GM21786 (cell line): ENCODE measurements around the gene CRCP.
"Not testable (repeated sequence)": the region's sequence is repeated elsewhere in the genome, so short reads cannot be mapped to it uniquely, and the experiment has no call there.

Source experiments
- ATAC-seq: cut with Tn5 transposase; IDR thresholded peaks from one replicate; pipeline ENCODE4 v1.9.1; 2021; ENCODE audit not compliant: unreplicated experiment

The CRCP gene

DNA sequence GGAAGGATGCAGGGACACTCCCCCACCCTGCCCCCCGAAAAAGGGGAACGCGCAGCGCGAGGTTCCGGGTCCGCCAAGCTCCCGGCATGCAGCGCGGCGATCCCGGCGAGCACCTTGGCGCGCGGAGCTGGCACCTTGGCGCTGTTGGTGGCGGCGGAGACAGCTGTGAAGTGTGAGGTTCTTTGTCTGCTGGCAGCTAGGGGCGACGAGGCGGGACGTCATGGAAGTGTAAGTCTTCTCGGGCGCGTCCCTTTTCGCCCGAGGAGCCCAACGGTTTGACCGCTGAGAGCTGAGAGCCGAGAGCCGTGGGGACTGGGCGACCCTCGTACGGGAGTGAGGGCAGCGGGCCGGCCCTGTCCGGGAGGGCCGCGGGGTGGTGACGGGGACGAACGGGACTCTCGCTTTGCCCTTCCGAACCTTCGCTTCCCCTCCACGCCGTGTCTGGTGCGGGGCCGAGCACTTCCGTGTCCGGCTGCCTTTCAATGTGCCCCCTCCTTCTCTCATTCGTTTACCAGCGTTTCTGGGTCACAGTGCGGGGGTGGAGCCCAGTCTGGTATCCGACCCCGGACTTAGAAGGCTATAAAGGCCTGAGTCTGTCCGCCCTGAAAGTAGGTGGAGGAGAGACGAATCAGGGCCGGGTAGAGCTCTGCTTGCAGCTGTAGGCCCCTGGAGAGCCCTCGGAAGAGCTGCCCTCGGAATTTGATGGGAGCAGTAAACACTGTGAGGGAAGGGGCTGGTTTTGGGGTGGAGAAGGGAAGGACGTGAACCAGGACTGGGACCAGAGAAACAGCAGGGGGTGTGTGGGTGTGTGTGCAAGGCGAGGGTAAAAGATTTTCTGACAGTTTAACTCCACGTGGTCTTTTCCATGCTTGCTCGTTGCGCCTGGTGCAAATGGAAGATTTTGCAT lies at the start of gene CRCP:
TSS of gene CRCP (plus strand) at position 105 of the 907 bp plus-strand sequence. CDS start at position 221, 116 bp downstream.
- peak; percentile 89 for ATAC-seq

DNA sequence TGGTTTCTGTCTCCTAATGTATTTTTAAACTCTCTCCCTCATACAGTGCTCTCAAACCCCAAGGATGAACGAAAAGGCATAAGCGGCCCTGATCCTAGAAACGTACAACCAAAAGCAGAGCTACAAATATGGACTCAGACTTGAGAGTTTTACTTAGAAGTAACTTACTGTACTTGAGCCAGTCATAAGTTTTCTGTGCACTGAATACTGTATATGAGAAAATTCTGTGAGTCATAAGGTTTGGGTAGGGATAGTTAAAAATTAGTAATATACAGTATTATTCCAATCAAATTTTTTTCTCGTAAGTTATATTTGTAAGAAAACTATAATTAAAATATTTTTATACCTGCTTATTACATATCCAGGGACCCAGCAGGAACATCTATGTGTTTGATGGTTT lies 44.9 kb upstream of the CRCP start:
- ATAC-seq: no peak

DNA sequence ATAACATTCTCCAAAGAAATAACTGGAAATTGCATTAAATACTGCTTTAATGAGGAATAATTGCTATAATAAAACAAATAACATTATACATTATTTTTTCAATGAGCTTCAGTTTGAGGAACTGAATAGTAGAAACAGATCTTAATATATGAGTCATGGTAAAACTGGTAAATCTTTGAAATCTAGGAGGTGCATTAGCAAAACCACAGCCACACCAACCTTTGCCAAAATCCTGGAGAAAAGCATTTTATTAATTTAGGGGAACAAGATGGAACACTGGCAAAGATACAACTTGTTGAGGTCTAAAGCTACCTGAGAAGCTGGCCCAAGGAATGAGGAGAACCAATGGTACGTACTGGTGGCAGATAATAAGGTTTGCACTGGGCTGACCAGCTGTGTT lies 44.4 kb upstream of the CRCP start:
- ATAC-seq: no peak

DNA sequence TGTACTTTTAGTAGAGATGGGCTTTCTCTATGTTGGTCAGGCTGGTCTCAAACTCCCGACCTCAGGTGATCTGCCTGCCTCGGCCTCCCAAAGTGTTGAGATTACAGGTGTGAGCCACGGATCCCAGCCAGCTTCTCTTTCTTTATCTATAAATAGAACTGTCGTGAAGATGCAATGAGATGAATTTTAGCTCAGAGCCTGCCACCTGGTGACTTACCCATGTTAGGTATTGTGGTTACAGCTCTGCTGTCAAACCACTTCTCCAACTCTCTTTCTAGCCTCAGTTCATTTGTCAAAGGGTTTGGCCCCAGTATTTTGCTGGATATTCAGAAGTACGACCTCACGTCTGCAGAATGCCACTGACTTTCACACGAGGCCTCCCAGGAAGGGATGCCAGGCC lies 42.4 kb upstream of the CRCP start:
- ATAC-seq: not testable (repeated sequence)

DNA sequence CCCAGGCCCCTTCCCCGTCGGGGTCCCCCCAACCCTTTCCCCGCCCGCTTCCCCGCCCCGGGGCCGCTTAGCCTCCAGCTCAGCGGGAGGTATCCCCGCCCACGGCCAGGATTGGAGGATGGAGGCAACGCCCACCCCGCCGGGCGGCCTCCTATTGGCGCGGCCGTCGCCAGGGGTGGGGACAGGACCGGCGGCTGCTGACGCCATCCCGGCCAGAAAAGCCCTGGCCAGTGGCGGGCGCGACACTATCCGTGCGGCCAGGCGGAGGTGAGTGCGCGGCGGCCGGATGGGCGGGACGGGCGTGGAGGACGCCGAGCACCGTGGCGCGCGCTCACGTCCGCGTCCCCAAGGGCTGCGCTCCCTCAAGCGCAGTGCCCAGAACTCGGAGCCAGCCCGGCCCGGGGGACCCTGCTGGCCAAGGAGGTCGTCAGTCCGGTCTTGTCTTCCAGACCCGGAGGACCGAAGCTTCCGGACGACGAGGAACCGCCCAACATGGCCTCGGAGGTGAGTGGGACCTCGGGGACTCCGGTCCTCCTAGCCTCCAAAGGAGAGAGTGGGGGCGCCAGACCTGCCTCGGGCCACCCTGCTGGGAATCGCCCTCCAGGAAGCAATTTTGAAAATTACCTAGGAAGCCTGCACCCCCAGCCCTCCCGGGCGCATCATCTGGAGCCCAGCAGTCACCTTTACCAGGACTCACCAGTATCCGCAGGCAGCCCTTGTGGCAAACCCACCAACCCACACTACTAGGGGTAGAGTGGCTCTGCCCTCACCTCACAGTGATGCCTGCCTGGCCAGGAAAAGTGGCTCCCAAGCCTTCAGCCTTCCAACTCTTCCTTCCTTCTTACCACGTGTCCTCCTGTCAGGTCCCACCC lies 38.8 kb upstream of the CRCP start, which contains the start of gene ASL:
TSS of gene ASL (plus strand) at position 230 of the 872 bp plus-strand sequence. CDS start at position 493, 263 bp downstream.
- peak; percentile 97 for ATAC-seq

DNA sequence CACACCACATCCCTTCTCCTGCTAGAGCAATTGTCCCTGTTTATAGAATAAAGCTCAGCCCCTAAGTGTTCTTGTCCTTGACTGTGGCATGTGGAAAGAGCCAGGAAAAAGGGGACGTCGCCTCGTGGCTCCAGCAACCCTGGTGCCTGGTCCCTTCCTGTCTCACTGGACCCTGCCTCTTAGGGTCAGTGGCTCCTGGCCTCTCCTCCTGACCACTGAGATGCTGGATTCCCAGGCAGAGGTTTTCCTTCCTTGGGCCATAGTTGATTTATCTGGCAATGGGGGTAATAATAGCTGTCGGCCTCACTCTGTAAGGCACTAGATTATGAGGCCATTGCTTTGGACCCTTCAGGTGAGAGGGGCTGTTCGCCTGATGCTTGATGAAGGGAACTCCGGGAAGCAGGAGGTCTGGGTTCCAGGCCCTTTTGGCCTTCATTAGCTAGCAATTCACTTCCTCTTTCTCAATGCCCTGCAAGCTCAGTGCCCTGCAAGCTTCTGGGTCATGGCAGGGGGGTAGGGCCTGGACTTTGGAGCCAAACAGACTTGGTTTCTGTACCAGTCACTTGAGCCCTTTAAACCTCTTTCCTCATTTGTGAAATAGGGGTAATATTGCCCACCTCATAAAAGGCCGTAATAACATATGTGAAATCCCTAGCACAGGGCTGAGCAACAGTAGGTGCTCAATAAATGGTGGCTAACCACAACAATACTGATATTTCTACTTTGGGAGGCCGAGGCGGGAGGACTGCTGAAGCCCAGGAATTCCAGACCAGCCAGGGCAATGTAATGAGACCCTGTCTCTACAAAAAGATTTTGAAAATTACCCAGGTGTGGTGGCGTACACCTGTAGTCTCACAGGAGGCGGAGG lies 38.0 kb upstream of the CRCP start:
- no peak for ATAC-seq

DNA sequence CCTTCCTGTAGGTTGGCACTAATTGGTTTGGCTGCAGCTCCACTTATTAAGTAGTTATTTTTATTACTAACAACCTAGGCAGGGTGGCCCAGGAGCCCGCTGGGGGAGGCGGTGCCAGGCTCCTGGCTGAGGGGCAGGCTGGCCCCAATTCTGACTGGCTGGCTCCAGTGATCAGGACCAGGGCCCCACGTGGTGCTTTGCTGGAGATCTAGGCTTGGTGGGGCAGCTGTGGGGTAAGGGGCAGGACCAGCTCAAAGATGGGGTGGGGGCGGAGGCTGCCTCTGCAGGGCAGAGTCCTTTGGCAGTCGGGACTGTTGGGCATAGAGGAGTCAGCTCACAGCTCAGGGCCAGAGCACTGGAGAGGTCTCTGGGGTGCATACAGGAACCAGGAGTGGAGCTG lies 36.6 kb upstream of the CRCP start:
- ATAC-seq: no peak

DNA sequence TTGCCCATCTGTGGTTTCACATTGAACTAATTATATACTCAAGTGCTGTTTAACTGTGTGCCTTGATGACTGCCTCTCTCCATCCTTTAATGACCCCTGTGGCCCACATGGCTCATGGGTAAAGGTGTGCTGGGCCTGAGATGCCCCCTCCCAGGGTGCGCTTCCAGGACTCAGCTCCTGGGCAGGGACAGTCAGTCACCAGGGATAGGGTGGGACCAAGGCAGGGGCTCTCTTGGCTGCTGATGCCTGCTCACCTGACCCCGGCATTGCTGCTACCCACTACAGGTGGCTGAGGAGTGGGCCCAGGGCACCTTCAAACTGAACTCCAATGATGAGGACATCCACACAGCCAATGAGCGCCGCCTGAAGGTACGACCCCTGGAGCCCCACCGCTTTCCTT lies 32.6 kb upstream of the CRCP start:
- ATAC-seq: no peak

DNA sequence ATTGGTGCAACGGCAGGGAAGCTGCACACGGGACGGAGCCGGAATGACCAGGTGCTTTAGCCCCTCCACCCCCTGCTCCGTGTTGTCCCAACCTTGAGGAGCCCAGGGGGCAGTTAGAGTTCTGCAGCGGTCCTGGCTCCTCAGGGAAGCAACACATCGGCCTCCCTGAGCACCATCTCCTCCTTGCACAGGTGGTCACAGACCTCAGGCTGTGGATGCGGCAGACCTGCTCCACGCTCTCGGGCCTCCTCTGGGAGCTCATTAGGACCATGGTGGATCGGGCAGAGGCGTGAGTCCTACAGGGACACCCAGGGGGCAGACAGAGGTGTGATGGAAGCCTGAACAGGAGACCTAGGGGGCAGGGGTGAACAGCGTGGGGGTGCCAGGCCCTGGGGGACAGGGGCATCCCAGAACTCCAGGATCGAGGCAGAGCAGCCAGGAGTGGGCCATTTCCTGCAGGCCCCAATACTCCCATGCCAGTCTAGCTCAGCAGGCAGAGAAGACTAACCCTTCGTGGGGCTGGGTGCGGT lies 31.7 kb upstream of the CRCP start:
- ATAC-seq: no peak

DNA sequence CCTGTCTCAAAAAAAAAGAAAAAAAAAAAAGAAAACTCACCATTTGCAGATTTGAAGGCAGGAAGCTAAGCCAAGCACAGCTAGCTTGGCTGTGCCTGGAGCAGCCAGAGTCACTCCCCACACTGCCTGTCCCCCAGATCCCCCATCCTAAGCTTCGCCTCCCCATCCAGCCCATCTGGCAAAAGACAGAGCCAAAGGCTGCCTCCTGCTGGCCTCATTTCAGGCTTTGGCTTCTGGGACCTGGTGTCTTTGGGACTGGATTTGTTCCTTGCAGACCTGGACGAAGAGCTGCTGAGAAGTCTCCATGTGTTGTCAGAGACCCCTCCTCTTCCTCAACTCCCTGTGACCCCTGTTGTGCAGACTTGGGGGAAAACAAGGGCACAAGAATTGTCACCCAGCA lies 31.0 kb upstream of the CRCP start:
- ATAC-seq: no peak

DNA sequence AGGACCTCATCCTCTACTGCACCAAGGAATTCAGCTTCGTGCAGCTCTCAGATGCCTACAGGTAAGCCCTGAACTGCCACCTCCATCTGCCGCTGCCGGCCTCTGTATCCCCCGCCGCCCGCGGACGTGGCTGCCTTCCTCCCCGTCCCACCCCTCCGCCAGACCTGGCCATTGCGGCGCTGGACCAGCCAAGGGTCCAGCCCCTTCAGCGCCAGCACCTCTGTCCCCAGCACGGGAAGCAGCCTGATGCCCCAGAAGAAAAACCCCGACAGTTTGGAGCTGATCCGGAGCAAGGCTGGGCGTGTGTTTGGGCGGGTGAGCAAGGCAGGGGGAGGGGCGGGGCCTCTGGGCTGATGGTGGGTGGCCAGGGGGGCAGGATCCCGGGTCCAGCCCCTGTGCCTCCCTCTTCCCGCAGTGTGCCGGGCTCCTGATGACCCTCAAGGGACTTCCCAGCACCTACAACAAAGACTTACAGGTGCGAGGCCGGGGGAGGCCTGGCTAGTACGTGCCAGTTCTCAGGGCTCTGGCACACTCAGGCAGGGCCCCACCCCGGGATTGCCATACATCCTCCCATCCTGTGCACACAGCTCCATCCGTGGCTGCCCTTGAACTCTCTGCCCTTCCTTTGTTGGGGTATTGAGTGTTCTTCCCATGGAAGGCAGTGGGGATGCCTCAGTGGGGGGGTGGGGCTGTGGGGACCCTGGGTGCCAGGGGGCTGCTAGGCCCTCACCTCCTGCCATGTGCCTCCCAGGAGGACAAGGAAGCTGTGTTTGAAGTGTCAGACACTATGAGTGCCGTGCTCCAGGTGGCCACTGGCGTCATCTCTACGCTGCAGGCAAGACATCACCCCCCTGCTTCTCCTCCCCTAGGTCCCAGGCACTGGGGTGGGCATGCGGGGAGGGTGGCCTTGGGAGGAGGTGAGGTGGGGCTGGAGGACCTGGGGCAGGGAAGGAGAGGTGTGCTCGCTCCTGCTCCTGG lies 25.5 kb upstream of the CRCP start:
- no peak for ATAC-seq

DNA sequence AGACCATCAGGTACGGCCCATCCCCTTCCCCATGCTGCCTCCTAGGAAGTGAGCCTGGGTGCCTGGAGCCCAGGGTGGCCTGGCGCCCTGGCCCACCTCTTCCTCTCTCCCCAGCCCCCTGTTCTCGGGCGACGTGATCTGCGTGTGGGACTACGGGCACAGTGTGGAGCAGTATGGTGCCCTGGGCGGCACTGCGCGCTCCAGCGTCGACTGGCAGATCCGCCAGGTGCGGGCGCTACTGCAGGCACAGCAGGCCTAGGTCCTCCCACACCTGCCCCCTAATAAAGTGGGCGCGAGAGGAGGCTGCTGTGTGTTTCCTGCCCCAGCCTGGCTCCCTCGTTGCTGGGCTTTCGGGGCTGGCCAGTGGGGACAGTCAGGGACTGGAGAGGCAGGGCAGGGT lies 22.0 kb upstream of the CRCP start:
- no peak for ATAC-seq

DNA sequence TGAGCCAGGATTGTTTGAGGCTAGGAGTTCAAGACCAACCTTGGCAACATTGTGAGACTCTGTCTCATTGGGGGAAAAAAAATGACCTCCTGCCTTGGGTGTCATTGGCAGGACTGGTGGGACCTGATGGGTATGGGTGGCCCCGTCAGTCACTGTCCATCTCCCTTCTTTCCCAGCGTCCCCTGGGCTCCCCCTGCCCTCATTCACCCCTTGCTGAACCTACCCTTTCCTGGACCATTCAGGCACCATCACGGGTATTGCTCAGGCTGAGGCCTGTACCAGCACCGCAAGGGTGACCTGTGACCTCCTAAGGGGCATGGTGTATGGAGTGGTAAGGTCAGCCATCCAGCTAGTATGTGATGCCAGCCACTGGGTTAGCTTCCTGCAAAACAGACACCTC lies 19.6 kb upstream of the CRCP start:
- no peak for ATAC-seq

DNA sequence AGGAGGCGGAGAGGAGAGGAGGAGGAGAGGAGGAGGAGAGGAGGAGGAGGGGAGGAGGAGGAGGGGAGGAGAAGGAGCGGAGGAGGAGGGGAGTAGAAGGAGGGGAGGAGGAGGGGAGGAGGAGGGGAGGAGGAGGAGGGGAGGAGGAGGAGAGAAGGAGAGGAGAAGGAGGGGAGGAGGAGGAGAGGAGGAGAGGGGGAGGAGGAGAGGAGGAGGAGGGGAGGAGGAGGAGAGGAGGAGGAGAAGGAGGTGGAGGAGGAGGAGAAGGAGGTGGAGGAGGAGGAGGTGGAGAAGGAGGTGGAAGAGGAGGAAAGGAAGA lies 15.5 kb upstream of the CRCP start:
- ATAC-seq: no peak

DNA sequence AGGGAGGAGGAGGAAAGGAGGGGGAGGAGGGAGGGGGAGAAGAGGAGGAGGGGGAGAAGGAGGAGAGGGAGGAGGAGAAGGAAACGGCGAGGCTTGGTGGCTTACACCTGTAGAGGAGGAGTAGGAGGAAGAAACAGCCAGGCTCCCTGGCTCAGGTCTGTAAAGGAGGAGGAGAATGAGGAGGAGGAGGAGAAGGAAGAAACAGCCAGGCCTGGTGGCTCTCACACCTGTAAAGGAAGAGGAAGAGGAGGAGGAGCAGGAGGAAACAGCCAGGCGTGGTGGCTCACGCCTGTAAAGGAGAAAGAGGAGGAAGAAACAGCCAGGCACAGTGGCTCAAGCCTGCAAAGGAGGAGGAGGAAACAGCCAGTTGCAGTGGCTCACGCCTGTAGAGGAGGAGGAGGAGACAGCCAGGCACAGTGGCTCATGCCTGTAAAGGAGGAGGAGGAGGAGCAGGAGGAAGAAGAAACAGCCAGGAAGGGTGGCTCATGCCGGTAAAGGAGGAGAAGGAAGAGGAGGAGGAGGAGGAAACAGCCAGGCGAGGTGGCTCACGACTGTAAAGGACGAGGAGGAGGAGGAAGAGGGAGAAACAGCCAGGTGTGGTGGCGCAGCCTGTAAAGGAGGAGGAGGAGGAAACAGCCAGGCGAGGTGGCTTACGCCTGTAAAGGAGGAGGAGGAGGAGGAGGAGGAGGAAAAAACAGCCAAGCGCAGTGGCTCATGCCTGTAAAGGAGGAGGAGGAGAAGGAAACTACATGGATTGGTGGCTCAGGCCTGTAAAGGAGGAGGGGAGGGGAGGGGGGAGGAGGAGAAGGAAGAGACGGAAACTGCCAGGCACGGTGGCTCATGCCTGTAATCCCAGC lies 14.9 kb upstream of the CRCP start:
- ATAC-seq: peak; percentile 80

DNA sequence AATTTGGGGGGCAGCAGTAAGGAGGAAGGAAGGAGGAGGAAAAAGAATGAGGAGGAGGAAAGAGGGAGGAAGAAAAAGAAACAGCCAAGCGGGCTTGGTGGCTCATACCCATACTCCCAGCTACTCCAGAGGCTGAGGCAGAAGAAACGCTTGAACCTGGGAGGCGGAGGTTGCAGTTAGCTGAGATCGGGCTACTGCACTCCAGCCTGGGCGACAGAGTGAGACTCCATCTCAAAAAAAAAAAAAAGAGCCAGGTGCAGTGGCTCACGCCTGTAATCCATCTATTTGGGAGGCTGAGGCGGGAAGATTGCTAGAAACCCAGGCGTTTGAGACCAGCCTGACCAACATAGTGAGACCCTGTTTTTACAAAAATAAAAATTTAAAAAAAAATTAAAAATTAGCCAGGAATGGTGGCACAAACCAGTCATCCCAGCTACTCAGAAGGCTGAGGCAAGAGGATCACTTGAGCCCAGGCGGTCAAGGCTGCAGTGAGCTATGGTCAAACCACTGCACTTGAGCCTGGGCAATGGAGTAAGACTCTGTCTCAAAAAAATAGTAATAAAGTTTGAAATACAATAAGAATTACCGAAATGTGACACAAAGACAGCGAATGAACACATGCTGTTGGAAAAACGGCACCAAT lies 14.1 kb upstream of the CRCP start:
- no peak for ATAC-seq

DNA sequence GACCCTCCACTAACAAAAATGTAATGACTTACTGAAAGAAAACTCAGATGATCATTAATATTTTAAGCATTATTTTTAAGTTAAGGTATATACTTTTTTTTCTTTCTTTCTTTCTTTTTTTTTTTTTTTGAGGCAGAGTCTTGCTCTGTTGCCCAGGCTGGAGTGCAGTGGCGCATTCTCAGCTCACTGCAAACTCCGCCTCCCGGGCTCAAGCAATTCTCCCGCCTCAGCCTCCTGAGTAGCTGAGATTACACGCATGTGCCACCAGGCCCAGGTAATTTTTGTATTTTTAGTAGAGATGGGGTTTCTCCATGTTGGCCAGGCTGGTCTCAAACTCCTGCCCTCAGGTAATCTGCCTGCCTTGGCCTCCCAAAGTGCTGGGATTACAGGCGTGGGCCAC lies 12.5 kb upstream of the CRCP start:
- not testable (repeated sequence) for ATAC-seq

DNA sequence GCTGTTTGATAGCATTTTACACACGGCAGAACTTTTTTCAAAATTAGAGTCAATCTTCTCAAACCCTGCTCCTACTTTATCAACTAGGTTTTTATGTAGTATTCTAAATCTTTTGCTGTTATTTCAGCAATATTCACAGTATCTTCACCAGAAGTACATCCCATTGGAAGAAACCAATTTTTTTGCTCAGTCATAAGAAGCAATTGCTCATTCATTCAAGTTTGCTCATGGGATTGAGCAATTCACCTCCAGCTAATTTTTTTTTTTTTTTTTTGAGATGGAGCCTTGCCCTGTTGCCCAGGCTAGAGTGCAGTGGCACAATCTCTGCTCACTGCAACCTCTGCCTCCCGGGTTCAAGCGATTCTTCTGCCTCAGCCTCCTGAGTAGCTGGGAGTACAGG lies 10.7 kb upstream of the CRCP start:
- ATAC-seq: not testable (repeated sequence)
